Esophagus squamous epithelium (tissue), 5 donors: ENCODE data around the gene ZNF746. TPM values are rescaled to one million over a fixed set of nuclear protein-coding genes. Genes with fewer than 3 reads are reported as not detected.

ENCODE experiments used
- DNase-seq: peaks from one replicate; lab custom pipeline; 2025; lab: John Stamatoyannopoulos, UW
- H3K27ac ChIP-seq, 4 donors: fragments of 200-600 bp; sonication (generic); one replicate each; pipeline ENCODE4 v1.5.1; 2016 to 2019; ENCODE audit warnings: mild to moderate bottlenecking in 1 of 4
- H3K27me3 ChIP-seq, 4 donors: fragments of 200-600 bp; sonication (generic); 1 replicate in 3 of 4; 2 replicates in 1 of 4; pipeline versions ENCODE4 v1.5.1 to v1.6.0; 2017 to 2021; ENCODE audit warnings: antibody characterized with exemption in 1 of 4
- H3K36me3 ChIP-seq, 3 donors: fragments of 200-600 bp; sonication (generic); one replicate each; pipeline ENCODE4 v1.5.1; 2016 to 2019
- H3K4me1 ChIP-seq, 3 donors: fragments of 200-600 bp; sonication (generic); one replicate each; pipeline ENCODE4 v1.5.1; 2017 to 2019
- H3K4me3 ChIP-seq, 4 donors: fragments of 200-600 bp; sonication (generic); 1 replicate in 3 of 4; 2 replicates in 1 of 4; pipeline ENCODE4 v1.5.1; 2016 to 2019; ENCODE audit warnings: mild to moderate bottlenecking in 2 of 4, moderate library complexity in 1 of 4
- H3K9me3 ChIP-seq, 3 donors: fragments of 200-600 bp; sonication (generic); one replicate each; pipeline ENCODE4 v1.5.1; 2016 to 2019
- CTCF ChIP-seq, 6 experiments: fragments of 450-650 bp in 4 of 6; fragments of 200-600 bp in 2 of 6; sonication (generic) in 2 of 6; IDR thresholded peaks; one replicate each; pipeline ENCODE4 v1.5.1; 2016 to 2019; ENCODE audit warnings: antibody characterized with exemption in 6 of 6, mild to moderate bottlenecking in 4 of 6, moderate library complexity in 4 of 6
- POLR2A ChIP-seq, 4 donors: fragments of 450-650 bp; IDR thresholded peaks; one replicate each; pipeline ENCODE4 v1.6.1; 2017; ENCODE audit warnings: antibody characterized with exemption in 4 of 4, mild to moderate bottlenecking in 4 of 4, moderate library complexity in 3 of 4
- WGBS, 2 donors: methylation state at CpG; one replicate each; pipeline ENCODE4 v1.1.5; 2018; 5-methylcytosine and 5-hydroxymethylcytosine counted together
- intact Hi-C: fragments of 100-400 bp; cut with DNase I; formaldehyde crosslinking; loops from one replicate; pipeline ENCODE4 v1.15.0; 2022
- total RNA-seq, 4 donors: library from RNA; depleted of rRNA; stranded (reverse); fragments of >200 nt; gene quantifications; one replicate each; pipeline ENCODE4 v1.1.0, GENCODE V29; 2016
- donor health status: DM: yes; HTN: yes; CAD: no.

Gene ZNF746
- total RNA-seq, 4 donors from 2014 or later: 9.8 to 16.2 (median 12.5) TPM

GRCh38 chr7:149456506-149457421, 40.8 kb downstream of the ZNF746 start:
- Histone ChIP-seq H3K4me3 (no peak overlapping the region), H3K9me3 (no peaks in the 10 kb centered on the region), H3K27ac (no peak overlapping the region), H3K4me1 (peaks cover 6 to 39% (median 8%) of the 10 kb centered on the region in 3 donors), H3K27me3 (no peaks in the 10 kb centered on the region), H3K36me3 (peaks cover 5 to 47% (median 8%) of the 10 kb centered on the region in 3 donors)
- 88 to 91% methylated on average over 7 to 11 of the region's 11 CpGs for WGBS, 2 donors
- no peak for TF ChIP-seq CTCF (IDR thresholded peaks at IDR 0.05)
- intact Hi-C loops: no loop called here
- no peak for DNase-seq

- Histone ChIP-seq H3K36me3 (peaks cover 6 to 61% (median 14%) of the 10 kb centered on the region in 3 donors), H3K27me3 (no peaks in the 10 kb centered on the region), H3K4me3 (no peak overlapping the region), H3K9me3 (no peaks in the 10 kb centered on the region), H3K4me1 (peaks cover 6 to 29% (median 8%) of the 10 kb centered on the region in 3 donors), H3K27ac (no peak overlapping the region)
- DNase-seq: no peak
- intact Hi-C loops: no loop called here
- no peak for TF ChIP-seq CTCF (IDR thresholded peaks at IDR 0.05)
- TF ChIP-seq POLR2A (IDR thresholded peaks at IDR 0.05): no peak
- WGBS, 2 donors: 89 to 90% methylated on average over 14 to 15 of the region's 24 CpGs
Observed at GRCh38 chr7:149455175-149455950, 42.2 kb downstream of the ZNF746 start.

GRCh38 chr7:149454750-149455149, 42.9 kb downstream of the ZNF746 start:
- H3K4me1 ChIP-seq: peaks cover 6 to 28% (median 8%) of the 10 kb centered on the region in 3 donors
- H3K36me3 ChIP-seq: peaks cover 12 to 67% (median 20%) of the 10 kb centered on the region in 3 donors
- no peaks in the 10 kb centered on the region for H3K27me3 ChIP-seq
- no peak overlapping the region for H3K4me3 ChIP-seq
- 89 to 93% methylated on average over 5 of the region's 5 CpGs for WGBS, 2 donors
- intact Hi-C loops: no loop called here
- DNase-seq: no peak
- H3K27ac ChIP-seq: no peak overlapping the region
- no peak for TF ChIP-seq CTCF (IDR thresholded peaks at IDR 0.05)
- no peak for TF ChIP-seq POLR2A (IDR thresholded peaks at IDR 0.05)
- no peaks in the 10 kb centered on the region for H3K9me3 ChIP-seq

- H3K4me3 ChIP-seq: no peak overlapping the region
- WGBS, 2 donors: 90 to 97% methylated on average over 5 to 10 of the region's 10 CpGs
- TF ChIP-seq CTCF (IDR thresholded peaks at IDR 0.05) (no peak), POLR2A (IDR thresholded peaks at IDR 0.05) (no peak)
- peaks cover 14 to 74% (median 26%) of the 10 kb centered on the region in 3 donors for H3K36me3 ChIP-seq
- intact Hi-C loops: no loop called here
- H3K27me3 ChIP-seq: no peaks in the 10 kb centered on the region
- no peak for DNase-seq
- H3K4me1 ChIP-seq: peaks cover 0 to 21% (median 6%) of the 10 kb centered on the region in 3 donors
- H3K9me3 ChIP-seq: no peaks in the 10 kb centered on the region
- no peak overlapping the region for H3K27ac ChIP-seq
Observed at GRCh38 chr7:149454006-149454405, 43.6 kb downstream of the ZNF746 start.
